NCI-H146 (cell line): ENCODE measurements around the gene GPR150.
"Not testable (repeated sequence)": the region's sequence is repeated elsewhere in the genome, so short reads cannot be mapped to it uniquely, and the experiment has no call there.

Experiments
- DNase-seq: peaks from one replicate; lab custom pipeline; 2025; lab: John Stamatoyannopoulos, UW

GPR150 gene

GRCh38 chr5:95624368-95624767, 4.5 kb downstream of the GPR150 start:
- no peak for DNase-seq

DNA sequence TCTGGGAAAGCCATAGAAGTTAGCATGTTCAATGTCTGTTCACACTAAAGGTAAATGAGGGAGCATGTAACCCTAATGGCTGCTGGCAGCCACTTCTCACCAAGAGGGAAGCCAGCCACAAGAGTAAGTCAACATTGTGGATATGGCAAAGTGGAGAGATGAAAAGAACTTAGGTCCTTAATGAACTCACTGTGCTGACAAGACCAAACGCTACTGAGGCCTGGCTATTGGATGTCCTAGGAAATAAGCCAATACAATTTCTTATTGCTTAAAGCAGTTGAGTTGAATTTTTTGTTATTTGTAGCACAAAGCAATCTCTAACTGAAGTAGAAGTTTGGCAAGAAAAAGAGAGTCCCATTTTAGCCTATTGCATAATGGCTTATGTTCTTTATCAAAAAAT, 6.8 kb downstream of the GPR150 start:
- DNase-seq: no peak

DNA sequence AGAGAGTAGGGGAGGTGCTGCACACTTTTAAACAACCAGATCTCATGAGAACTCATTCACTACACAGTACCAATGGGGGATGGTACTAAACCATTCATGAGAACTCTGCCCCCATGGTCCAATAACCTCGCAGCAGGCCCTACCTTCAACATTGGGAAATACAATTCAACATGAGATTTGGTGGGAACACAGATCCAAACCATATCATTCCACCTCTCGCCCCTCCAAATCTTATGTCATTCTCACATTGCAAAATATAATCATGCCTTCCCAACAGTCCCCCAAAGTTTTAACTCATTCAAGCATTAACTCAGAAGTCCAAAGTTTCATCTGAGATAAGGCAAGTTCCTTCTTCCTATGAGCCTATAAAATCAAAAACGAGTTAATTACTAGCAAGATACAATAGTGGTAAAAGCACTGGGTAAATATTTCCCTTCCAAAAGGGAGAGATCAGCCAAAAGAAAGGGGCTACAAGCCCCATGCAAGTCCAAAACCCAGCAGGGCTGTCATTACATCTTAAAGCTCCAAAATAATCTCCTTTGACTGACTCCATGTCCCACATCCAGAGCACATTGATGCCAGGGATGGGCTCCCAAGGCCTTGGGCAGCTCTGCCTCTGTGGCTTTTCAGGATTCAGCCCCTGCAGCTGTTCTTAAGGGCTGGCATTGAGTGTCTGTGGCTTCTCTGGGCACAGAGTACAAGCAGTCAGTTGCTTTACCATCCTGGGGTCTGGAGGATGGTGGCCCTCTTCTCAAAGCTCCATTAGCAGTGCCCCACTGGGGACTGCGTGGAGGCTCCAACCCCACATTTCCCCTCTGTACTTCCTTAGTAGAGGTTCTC, 8.3 kb downstream of the GPR150 start:
- DNase-seq: no peak

DNA sequence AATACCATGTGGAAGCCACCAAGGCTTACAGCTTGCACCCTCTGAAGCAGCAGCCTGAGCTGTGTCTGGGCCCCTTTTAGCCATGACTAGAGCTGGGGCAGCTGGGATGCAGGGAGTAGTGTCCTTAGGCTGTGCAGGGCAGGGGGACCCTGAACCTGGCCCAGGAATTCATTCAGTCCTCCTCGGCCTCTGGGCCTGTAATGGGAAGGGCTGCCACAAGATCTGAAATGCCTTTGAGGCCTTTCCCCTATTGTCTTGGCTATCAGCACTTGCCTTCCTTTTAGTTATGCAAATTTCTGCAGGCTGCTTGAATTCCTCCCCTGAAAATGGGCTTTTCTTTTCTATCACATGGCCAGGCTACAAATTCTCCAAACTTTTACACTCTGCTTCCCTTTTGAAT, 9.0 kb downstream of the GPR150 start:
- no peak for DNase-seq

DNA sequence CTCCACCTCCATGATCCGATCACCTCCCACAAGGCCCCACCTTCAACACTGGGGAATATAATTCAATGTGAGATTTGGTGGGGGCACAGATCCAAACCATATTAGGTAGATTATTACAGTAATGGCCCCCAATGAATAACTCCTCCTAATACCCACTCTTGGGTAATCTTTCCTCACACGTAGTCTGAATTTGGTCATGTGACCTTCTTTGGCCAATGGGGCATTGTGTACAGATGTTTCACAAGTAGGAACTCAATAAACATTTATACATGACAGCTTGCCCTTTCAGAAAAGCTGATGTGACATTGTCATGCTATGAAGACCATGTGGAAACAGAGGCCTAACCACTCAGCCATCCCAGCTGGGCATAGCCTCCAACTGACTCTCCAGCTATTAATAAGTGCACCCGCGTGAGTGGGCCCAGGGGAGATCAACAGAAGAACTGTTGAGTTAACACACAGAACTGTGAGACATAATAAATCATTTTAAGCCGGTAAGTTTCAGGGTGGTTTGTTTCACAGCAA, 10.6 kb downstream of the GPR150 start:
- DNase-seq: no peak

- DNase-seq: no peak
Observed at GRCh38 chr5:95631255-95631958, 11.5 kb downstream of the GPR150 start.

GRCh38 chr5:95631991-95632675, 12.2 kb downstream of the GPR150 start:
- no peak for DNase-seq

- not testable (repeated sequence) for DNase-seq
Observed at GRCh38 chr5:95632942-95633341, 13.1 kb downstream of the GPR150 start.

- DNase-seq: no peak
Observed at GRCh38 chr5:95633671-95634070, 13.8 kb downstream of the GPR150 start.

GRCh38 chr5:95634081-95634480, 14.2 kb downstream of the GPR150 start:
- DNase-seq: no peak

GRCh38 chr5:95638632-95639031, 18.7 kb downstream of the GPR150 start:
- no peak for DNase-seq

DNA sequence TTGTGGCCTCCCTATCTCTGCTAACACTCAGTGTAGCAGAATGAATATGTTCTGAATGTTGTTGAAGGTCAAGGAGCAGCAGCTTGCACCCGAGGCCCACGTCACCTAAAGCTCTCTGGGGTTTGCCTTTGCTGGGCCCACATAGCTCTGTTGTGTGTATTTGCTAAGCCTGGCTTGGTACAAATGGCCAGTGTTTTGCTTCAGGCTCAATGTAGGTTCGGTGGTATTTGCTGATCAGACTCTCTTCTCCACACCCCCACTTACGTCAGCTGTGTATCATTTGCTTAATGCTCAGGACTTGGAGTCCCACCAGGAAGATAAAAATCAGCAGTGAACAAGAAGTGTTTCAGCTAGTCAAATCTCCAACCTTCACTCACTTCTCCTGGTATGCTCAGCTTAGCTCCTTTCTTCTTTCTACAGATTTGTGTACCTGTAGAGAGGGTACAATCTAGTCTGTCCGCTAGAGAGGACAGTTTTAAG, 21.9 kb downstream of the GPR150 start:
- no peak for DNase-seq

GRCh38 chr5:95643152-95643551, 23.3 kb downstream of the GPR150 start:
- no peak for DNase-seq

- DNase-seq: peak; percentile 36
Observed at GRCh38 chr5:95644351-95645042, 24.6 kb downstream of the GPR150 start.

GRCh38 chr5:95646226-95646568, 26.3 kb downstream of the GPR150 start:
- not testable (repeated sequence) for DNase-seq

DNA sequence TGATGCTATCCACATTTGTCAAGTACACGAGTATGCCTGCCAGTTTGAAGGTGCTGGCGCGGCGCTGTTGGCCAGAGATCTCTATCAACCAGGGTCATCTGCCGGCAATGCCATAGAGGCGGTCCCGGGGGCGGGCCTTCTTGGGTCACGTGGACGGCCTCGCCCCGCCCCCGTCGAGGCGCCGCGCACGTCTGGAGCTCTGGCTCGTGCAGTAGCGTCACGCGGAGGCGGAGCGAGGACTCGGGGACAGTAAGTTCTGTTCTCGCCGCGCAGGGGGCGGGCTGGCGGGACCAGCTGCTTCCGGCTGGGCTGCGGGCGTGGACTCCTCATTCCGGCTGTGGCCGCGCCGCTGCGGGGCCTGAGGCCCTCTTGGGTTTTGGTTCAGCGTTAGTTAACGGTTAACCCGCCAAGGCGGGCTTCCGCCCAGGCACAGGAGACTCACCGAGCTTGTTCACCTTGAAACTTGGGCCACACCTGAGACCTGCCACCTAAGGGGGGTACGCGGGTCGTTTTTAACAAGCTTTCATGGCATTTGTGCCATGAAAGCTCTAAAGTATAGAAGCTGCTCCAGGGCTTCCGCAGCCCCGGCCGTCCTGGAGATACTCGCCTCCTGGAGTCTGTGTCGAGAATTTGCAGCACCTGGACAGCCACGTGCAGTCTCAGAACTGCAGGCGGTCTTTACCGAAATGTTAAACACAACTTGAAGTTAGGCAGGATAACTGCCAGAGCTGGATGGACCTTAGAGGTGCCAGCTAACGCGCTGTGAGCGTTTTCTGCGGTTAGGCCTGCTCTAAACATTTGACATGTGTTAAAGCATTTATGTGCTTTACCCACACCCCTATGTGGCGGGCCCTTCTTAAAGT, 26.9 kb downstream of the GPR150 start, which contains the start of gene RFESD:
Gene RFESD (plus strand): TSS at position 209 of the 863 bp plus-strand sequence. CDS start 5,495 bp downstream, outside the sequence.
- peak; percentile 98 for DNase-seq

- no peak for DNase-seq
Observed at GRCh38 chr5:95647886-95648860, 28.3 kb downstream of the GPR150 start.

DNA sequence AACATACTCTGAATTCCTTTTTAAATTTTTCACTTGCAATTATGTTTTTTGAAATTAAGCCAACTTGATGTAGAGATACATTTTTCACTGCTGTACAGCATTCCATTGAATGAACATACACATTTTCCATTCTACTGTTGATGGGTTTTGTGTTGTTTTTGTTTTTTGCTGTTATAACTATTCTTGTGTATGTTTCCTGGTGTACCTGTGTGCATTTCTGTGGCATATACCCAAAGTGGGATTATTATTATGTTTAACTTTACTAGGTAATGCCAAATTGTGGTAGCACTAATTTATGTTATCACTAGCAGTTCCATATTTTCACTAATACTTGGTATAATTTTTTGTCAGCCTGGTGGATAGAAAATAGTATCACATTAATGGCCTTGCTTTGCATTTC, 29.4 kb downstream of the GPR150 start:
- no peak for DNase-seq

- no peak for DNase-seq
Observed at GRCh38 chr5:95649842-95650620, 30.1 kb downstream of the GPR150 start.
